HFFc6 (cell line): ENCODE data around the gene TOPORS. TPM values are rescaled to one million over a fixed set of nuclear protein-coding genes. Genes with fewer than 3 reads are reported as not detected.

Experiments used
- DNase-seq: peaks from one replicate; pipeline ENCODE4 v3.0.0-alpha.2; 2018
- H3K27ac Mint-ChIP-seq: 2 replicates; pipeline ENCODE4 v1.8.0; 2020; ENCODE audit warnings: mild to moderate bottlenecking, mixed read lengths
- H3K27me3 Mint-ChIP-seq: 2 replicates; pipeline ENCODE4 v1.8.0; 2021; ENCODE audit warnings: mild to moderate bottlenecking, moderate library complexity, mixed read lengths; ENCODE audit not compliant: insufficient read depth
- H3K36me3 Mint-ChIP-seq: 2 replicates; pipeline ENCODE4 v1.8.0; 2021; ENCODE audit warnings: low read depth, mixed read lengths
- H3K4me1 Mint-ChIP-seq: 2 replicates; pipeline ENCODE4 v1.8.0; 2020; ENCODE audit warnings: low read depth, mixed read lengths
- H3K4me3 Mint-ChIP-seq: 2 replicates; pipeline ENCODE4 v1.8.0; 2020; ENCODE audit warnings: mild to moderate bottlenecking, moderate library complexity, mixed read lengths
- H3K9me3 Mint-ChIP-seq: 2 replicates; pipeline ENCODE4 v1.8.0; 2020; ENCODE audit warnings: mild to moderate bottlenecking, mixed read lengths
- CTCF ChIP-seq: fragments of 200-600 bp; sonication (generic); IDR thresholded peaks from 2 replicates; pipeline ENCODE4 v1.5.0; 2021; ENCODE audit warnings: antibody characterized with exemption, mild to moderate bottlenecking
- total RNA-seq, 6 experiments: library from RNA; stranded (reverse); fragmentation: NEBNext Ultra II Directional; extraction: Animal tissue kit (Norgen Biotek cat#: 25700); gene quantifications; 2 replicates in 1 of 6; 3 replicates in 5 of 6; pipeline ENCODE4 v1.2.3, GENCODE V29; 2021

TOPORS gene
- total RNA-seq, 6 experiments from 2014 or later: 14.8 to 17.4 (median 17.1) TPM

GRCh38 chr9:32590476-32590875, 38.1 kb upstream of the TOPORS start:
- no peak overlapping the region for H3K27ac Mint-ChIP-seq
- no peaks in the 10 kb centered on the region for H3K9me3 Mint-ChIP-seq
- H3K36me3 Mint-ChIP-seq: no peaks in the 10 kb centered on the region
- H3K4me3 Mint-ChIP-seq: no peak overlapping the region
- peaks cover 9% of the 10 kb centered on the region for H3K4me1 Mint-ChIP-seq
- no peak for TF ChIP-seq CTCF
- DNase-seq: no peak
- peaks cover 1% of the 10 kb centered on the region; the same call in 1 of the 2 replicates for H3K27me3 Mint-ChIP-seq

GRCh38 chr9:32589083-32589723, 36.8 kb upstream of the TOPORS start:
- Mint-ChIP-seq H3K27me3 (peaks cover 5% of the 10 kb centered on the region; the same call in 1 of the 2 replicates), H3K4me1 (peaks cover 19% of the 10 kb centered on the region), H3K9me3 (no peaks in the 10 kb centered on the region), H3K27ac (no peak overlapping the region), H3K36me3 (no peaks in the 10 kb centered on the region), H3K4me3 (no peak overlapping the region)
- peak; percentile 45 for DNase-seq
- peak; percentile 78 for TF ChIP-seq CTCF

- Mint-ChIP-seq H3K4me1 (peaks cover 19% of the 10 kb centered on the region), H3K36me3 (no peaks in the 10 kb centered on the region), H3K27me3 (peaks cover 5% of the 10 kb centered on the region; the same call in 1 of the 2 replicates), H3K27ac (no peak overlapping the region), H3K9me3 (no peaks in the 10 kb centered on the region), H3K4me3 (no peak overlapping the region)
- peak; percentile 26; the same call in 1 of the 2 replicates for TF ChIP-seq CTCF
- no peak for DNase-seq
Measured at GRCh38 chr9:32587901-32588300, 35.5 kb upstream of the TOPORS start.

- Mint-ChIP-seq H3K4me3 (no peak overlapping the region), H3K36me3 (no peaks in the 10 kb centered on the region), H3K4me1 (peaks cover 26% of the 10 kb centered on the region), H3K27me3 (peaks cover 5% of the 10 kb centered on the region; the same call in 1 of the 2 replicates), H3K27ac (no peak overlapping the region), H3K9me3 (no peaks in the 10 kb centered on the region)
- DNase-seq: no peak
- no peak for TF ChIP-seq CTCF
Measured at GRCh38 chr9:32584784-32585183, 32.4 kb upstream of the TOPORS start.

GRCh38 chr9:32581512-32582143, 29.2 kb upstream of the TOPORS start:
- no peaks in the 10 kb centered on the region for H3K9me3 Mint-ChIP-seq
- H3K4me3 Mint-ChIP-seq: no peak overlapping the region
- TF ChIP-seq CTCF: peak; percentile 83
- peaks cover 36% of the 10 kb centered on the region for H3K4me1 Mint-ChIP-seq
- peak; percentile 51 for DNase-seq
- no peaks in the 10 kb centered on the region for H3K36me3 Mint-ChIP-seq
- no peak overlapping the region for H3K27ac Mint-ChIP-seq
- H3K27me3 Mint-ChIP-seq: peaks cover 9% of the 10 kb centered on the region
